Parathyroid adenoma (tissue), 2 donors: ENCODE results near the gene RHEBL1.

Experiments
- H2AFZ ChIP-seq: fragments of 300-600 bp; sonication (generic); one replicate; pipeline ENCODE4 v1.7.0; 2017; ENCODE audit warnings: antibody characterized with exemption, mild to moderate bottlenecking
- H3K27ac ChIP-seq: fragments of 300-600 bp; sonication (generic); one replicate; pipeline ENCODE4 v1.7.0; 2017
- H3K27me3 ChIP-seq: fragments of 300-600 bp; sonication (generic); one replicate; pipeline ENCODE4 v1.7.0; 2017; ENCODE audit warnings: low read length; ENCODE audit not compliant: control insufficient read depth, insufficient read depth
- H3K36me3 ChIP-seq: fragments of 300-600 bp; sonication (generic); one replicate; pipeline ENCODE4 v1.7.0; 2017; ENCODE audit warnings: low read length; ENCODE audit not compliant: control insufficient read depth, insufficient read depth
- H3K4me1 ChIP-seq: fragments of 300-600 bp; sonication (generic); one replicate; pipeline ENCODE4 v1.7.0; 2017; ENCODE audit warnings: control low read depth
- H3K4me2 ChIP-seq: fragments of 300-600 bp; sonication (generic); one replicate; pipeline ENCODE4 v1.7.0; 2017; ENCODE audit warnings: low read length
- H3K4me3 ChIP-seq: fragments of 300-600 bp; sonication (generic); one replicate; pipeline ENCODE4 v1.7.0; 2017; ENCODE audit warnings: low read depth, low read length
- H3K79me2 ChIP-seq: fragments of 300-600 bp; sonication (generic); one replicate; pipeline ENCODE4 v1.7.0; 2017; ENCODE audit warnings: control low read depth
- H3K9ac ChIP-seq: fragments of 300-600 bp; sonication (generic); one replicate; pipeline ENCODE4 v1.7.0; 2017; ENCODE audit warnings: mild to moderate bottlenecking
- H3K9me3 ChIP-seq: fragments of 300-600 bp; sonication (generic); one replicate; pipeline ENCODE4 v1.7.0; 2017; ENCODE audit warnings: low read length; ENCODE audit not compliant: control insufficient read depth
- CTCF ChIP-seq: fragments of 300-600 bp; sonication (generic); IDR thresholded peaks from one replicate; pipeline ENCODE4 v1.7.0; 2017; ENCODE audit warnings: antibody characterized with exemption, mild to moderate bottlenecking
- donor health status: primary hyperparathyroidism.

The RHEBL1 gene

GRCh38 chr12:49032276-49032675 lies 37.5 kb downstream of the RHEBL1 start:
- Histone ChIP-seq H3K4me2 (no peak overlapping the region), H3K27ac (no peak overlapping the region), H3K9me3 (no peaks in the 10 kb centered on the region), H3K9ac (no peak overlapping the region), H3K36me3 (no peaks in the 10 kb centered on the region), H3K4me1 (no peaks in the 10 kb centered on the region), H3K27me3 (no peaks in the 10 kb centered on the region), H3K79me2 (peaks cover 17% of the 10 kb centered on the region), H2AFZ (no peak overlapping the region), H3K4me3 (no peak overlapping the region)
- TF ChIP-seq CTCF: no peak

GRCh38 chr12:49031573-49032161 lies 38.1 kb downstream of the RHEBL1 start:
- H3K27ac ChIP-seq: no peak overlapping the region
- no peaks in the 10 kb centered on the region for H3K4me1 ChIP-seq
- H2AFZ ChIP-seq: no peak overlapping the region
- H3K9me3 ChIP-seq: no peaks in the 10 kb centered on the region
- H3K9ac ChIP-seq: no peak overlapping the region
- TF ChIP-seq CTCF: no peak
- no peak overlapping the region for H3K4me2 ChIP-seq
- no peak overlapping the region for H3K4me3 ChIP-seq
- H3K79me2 ChIP-seq: peaks cover 17% of the 10 kb centered on the region
- H3K27me3 ChIP-seq: no peaks in the 10 kb centered on the region
- no peaks in the 10 kb centered on the region for H3K36me3 ChIP-seq

- Histone ChIP-seq H2AFZ (no peak overlapping the region), H3K79me2 (peaks cover 17% of the 10 kb centered on the region), H3K36me3 (no peaks in the 10 kb centered on the region)
These were observed 38.8 kb downstream of the RHEBL1 start for GRCh38 chr12:49030714-49031572.

GRCh38 chr12:49030119-49030518 lies 39.7 kb downstream of the RHEBL1 start:
- peaks cover 17% of the 10 kb centered on the region for H3K79me2 ChIP-seq
- H3K27me3 ChIP-seq: no peaks in the 10 kb centered on the region
- H3K4me3 ChIP-seq: no peak overlapping the region
- no peak overlapping the region for H3K4me2 ChIP-seq
- no peaks in the 10 kb centered on the region for H3K4me1 ChIP-seq
- no peak overlapping the region for H3K27ac ChIP-seq
- H3K9me3 ChIP-seq: no peaks in the 10 kb centered on the region
- H3K9ac ChIP-seq: no peak overlapping the region
- H3K36me3 ChIP-seq: no peaks in the 10 kb centered on the region
- no peak for TF ChIP-seq CTCF
- no peak overlapping the region for H2AFZ ChIP-seq

More at GRCh38 chr12:49030714-49031572, 38.8 kb downstream of the RHEBL1 start:
- no peaks in the 10 kb centered on the region for H3K4me1 ChIP-seq
- no peak overlapping the region for H3K4me2 ChIP-seq
- H3K4me3 ChIP-seq: no peak overlapping the region
- no peak overlapping the region for H3K9ac ChIP-seq
- no peak overlapping the region for H3K27ac ChIP-seq
- TF ChIP-seq CTCF: no peak
- no peaks in the 10 kb centered on the region for H3K9me3 ChIP-seq
- no peaks in the 10 kb centered on the region for H3K27me3 ChIP-seq
